Astrocyte (in vitro differentiated cells and primary cell): ENCODE measurements around the gene MKI67. TPM values are rescaled to one million over a fixed set of nuclear protein-coding genes. Genes with fewer than 3 reads are reported as not detected.

Experiments
- DNase-seq: peaks from one replicate; pipeline ENCODE4 v3.0.0-alpha.2; 2010; ENCODE audit warnings: low read depth
- FAIRE-seq: peaks from 2 replicates; lab custom pipeline; 2011; peaks lifted over from hg19 to GRCh38; lab: Jason Lieb, UNC
- H2AFZ ChIP-seq: 2 replicates; pipeline ENCODE4 v1.6.0; 2012; ENCODE audit warnings: low read depth, low read length, inconsistent platforms
- H3K27ac ChIP-seq: 2 replicates; pipeline ENCODE4 v1.5.1; 2011; ENCODE audit warnings: low read depth, low read length, inconsistent platforms
- H3K27me3 ChIP-seq: 2 replicates; pipeline ENCODE4 v1.6.0; 2011; ENCODE audit warnings: low read length, inconsistent platforms; ENCODE audit not compliant: insufficient read depth
- H3K36me3 ChIP-seq: 2 replicates; pipeline ENCODE4 v1.5.1; 2011; ENCODE audit warnings: low read length, inconsistent platforms; ENCODE audit not compliant: insufficient read depth
- H3K4me1 ChIP-seq: 2 replicates; pipeline ENCODE4 v1.5.1; 2011; ENCODE audit warnings: low read length, inconsistent platforms; ENCODE audit not compliant: insufficient read depth
- H3K4me2 ChIP-seq: 2 replicates; pipeline ENCODE4 v1.6.0; 2012; ENCODE audit warnings: low read length, inconsistent platforms
- H3K4me3 ChIP-seq: 2 replicates; pipeline ENCODE4 v1.5.1; 2011; ENCODE audit warnings: low read depth, mild to moderate bottlenecking, low read length, inconsistent platforms; ENCODE audit not compliant: insufficient read depth
- H3K79me2 ChIP-seq: 2 replicates; pipeline ENCODE4 v1.6.0; 2012; ENCODE audit warnings: mild to moderate bottlenecking, low read length, inconsistent platforms; ENCODE audit not compliant: insufficient read depth
- H3K9ac ChIP-seq: 2 replicates; pipeline ENCODE4 v1.6.0; 2012; ENCODE audit warnings: mild to moderate bottlenecking, low read length, inconsistent platforms
- H3K9me3 ChIP-seq: 2 replicates; pipeline ENCODE4 v1.5.1; 2012; ENCODE audit warnings: low read depth, mild to moderate bottlenecking, low read length, inconsistent platforms; ENCODE audit not compliant: insufficient read depth
- H4K20me1 ChIP-seq: 2 replicates; pipeline ENCODE4 v1.6.0; 2012; ENCODE audit warnings: low read length, inconsistent platforms; ENCODE audit not compliant: insufficient read depth
- H3K27ac Mint-ChIP-seq: one replicate; pipeline ENCODE4 v1.8.0; 2021; ENCODE audit warnings: mild to moderate bottlenecking, mixed read lengths; ENCODE audit not compliant: unreplicated experiment
- H3K27me3 Mint-ChIP-seq: one replicate; pipeline ENCODE4 v1.8.0; 2021; ENCODE audit warnings: low read depth, mixed read lengths; ENCODE audit not compliant: unreplicated experiment
- H3K36me3 Mint-ChIP-seq: one replicate; pipeline ENCODE4 v1.8.0; 2021; ENCODE audit warnings: low read depth, mixed read lengths; ENCODE audit not compliant: unreplicated experiment
- H3K4me1 Mint-ChIP-seq: one replicate; pipeline ENCODE4 v1.8.0; 2021; ENCODE audit warnings: low read depth, mixed read lengths; ENCODE audit not compliant: unreplicated experiment
- H3K4me3 Mint-ChIP-seq: one replicate; pipeline ENCODE4 v1.8.0; 2021; ENCODE audit warnings: mild to moderate bottlenecking, moderate library complexity, mixed read lengths; ENCODE audit not compliant: unreplicated experiment
- H3K9me3 Mint-ChIP-seq: one replicate; pipeline ENCODE4 v1.8.0; 2021; ENCODE audit warnings: mild to moderate bottlenecking, mixed read lengths; ENCODE audit not compliant: unreplicated experiment
- CTCF ChIP-seq: IDR thresholded peaks from 2 replicates; pipeline ENCODE4 v1.5.1; 2011; ENCODE audit warnings: low read depth, mild to moderate bottlenecking, inconsistent platforms, low read length, moderate library complexity; ENCODE audit not compliant: insufficient read depth
- EZH2 ChIP-seq: IDR thresholded peaks from 2 replicates; pipeline ENCODE4 v1.6.1; 2012; ENCODE audit warnings: mild to moderate bottlenecking, low read length, inconsistent platforms; ENCODE audit not compliant: insufficient read depth
- total RNA-seq: library from RNA; stranded (reverse); gene quantifications from 2 replicates; pipeline ENCODE4 v1.2.1, GENCODE V29; 2021

MKI67 gene
- total RNA-seq, 1 donor from 2014 or later, result 4.6 TPM

GRCh38 chr10:128064108-128064969 lies 61.9 kb downstream of the MKI67 start:
- Mint-ChIP-seq H3K27me3 (no peaks in the 10 kb centered on the region), H3K4me3 (peak overlapping the region; percentile 28), H3K9me3 (no peaks in the 10 kb centered on the region), H3K36me3 (peaks cover 12% of the 10 kb centered on the region), H3K27ac (peak overlapping the region; percentile 90), H3K4me1 (peaks cover 29% of the 10 kb centered on the region)
- Histone ChIP-seq H3K79me2 (no peaks in the 10 kb centered on the region), H3K4me1 (peaks cover 22% of the 10 kb centered on the region), H3K4me2 (peak overlapping the region; percentile 58), H3K36me3 (peaks cover 2% of the 10 kb centered on the region), H3K27ac (peak overlapping the region; percentile 73), H4K20me1 (no peaks in the 10 kb centered on the region), H3K27me3 (no peaks in the 10 kb centered on the region), H3K9me3 (peaks cover 2% of the 10 kb centered on the region), H3K4me3 (no peak overlapping the region), H2AFZ (peak overlapping the region; percentile 72), H3K9ac (peak overlapping the region; percentile 61)
- DNase-seq (peak; percentile 92), FAIRE-seq (no peak)
- TF ChIP-seq CTCF, result no peak

- peak overlapping the region; percentile 73 for H3K27ac ChIP-seq
- FAIRE-seq (no peak), DNase-seq (no peak)
- H3K4me3 ChIP-seq, result no peak overlapping the region
- no peaks in the 10 kb centered on the region for H4K20me1 ChIP-seq
- no peaks in the 10 kb centered on the region for H3K27me3 ChIP-seq
- peaks cover 2% of the 10 kb centered on the region for H3K36me3 ChIP-seq
- no peak overlapping the region for H2AFZ ChIP-seq
- peak overlapping the region; percentile 90 for H3K27ac Mint-ChIP-seq
- H3K4me1 Mint-ChIP-seq, result peaks cover 29% of the 10 kb centered on the region
- peaks cover 15% of the 10 kb centered on the region for H3K36me3 Mint-ChIP-seq
- no peaks in the 10 kb centered on the region for H3K27me3 Mint-ChIP-seq
- H3K79me2 ChIP-seq, result no peaks in the 10 kb centered on the region
- H3K4me2 ChIP-seq, result peak overlapping the region; percentile 58
- H3K9me3 Mint-ChIP-seq, result no peaks in the 10 kb centered on the region
- peaks cover 22% of the 10 kb centered on the region for H3K4me1 ChIP-seq
- peak overlapping the region; percentile 61 for H3K9ac ChIP-seq
- peaks cover 2% of the 10 kb centered on the region for H3K9me3 ChIP-seq
- TF ChIP-seq EZH2 (no peak), CTCF (no peak)
- H3K4me3 Mint-ChIP-seq, result no peak overlapping the region
These were observed 62.5 kb downstream of the MKI67 start for GRCh38 chr10:128063736-128064107.
